ENCODE data around the gene CCDC167.

DNA sequence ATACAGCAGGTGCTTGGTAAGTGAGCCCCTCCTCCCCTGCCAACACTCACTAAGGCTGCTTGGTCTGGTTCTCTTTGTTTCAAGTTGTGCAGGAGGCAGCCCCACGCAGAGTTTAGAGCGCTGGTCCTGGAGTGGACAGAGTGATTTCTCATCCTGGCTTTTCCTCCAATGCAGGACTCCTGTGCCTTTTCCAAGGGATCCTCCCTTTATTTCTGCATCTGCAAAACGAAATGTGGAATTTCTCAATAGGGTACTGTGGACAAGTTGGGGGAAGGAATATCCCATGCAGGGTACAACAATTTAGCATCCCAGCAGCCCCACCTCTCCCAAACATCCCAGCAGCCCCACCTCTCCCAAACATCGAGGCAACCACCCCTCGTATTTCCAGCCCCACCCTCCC is 30.6 kb upstream of the CCDC167 start:
- TF ChIP-seq, protein P1, sequence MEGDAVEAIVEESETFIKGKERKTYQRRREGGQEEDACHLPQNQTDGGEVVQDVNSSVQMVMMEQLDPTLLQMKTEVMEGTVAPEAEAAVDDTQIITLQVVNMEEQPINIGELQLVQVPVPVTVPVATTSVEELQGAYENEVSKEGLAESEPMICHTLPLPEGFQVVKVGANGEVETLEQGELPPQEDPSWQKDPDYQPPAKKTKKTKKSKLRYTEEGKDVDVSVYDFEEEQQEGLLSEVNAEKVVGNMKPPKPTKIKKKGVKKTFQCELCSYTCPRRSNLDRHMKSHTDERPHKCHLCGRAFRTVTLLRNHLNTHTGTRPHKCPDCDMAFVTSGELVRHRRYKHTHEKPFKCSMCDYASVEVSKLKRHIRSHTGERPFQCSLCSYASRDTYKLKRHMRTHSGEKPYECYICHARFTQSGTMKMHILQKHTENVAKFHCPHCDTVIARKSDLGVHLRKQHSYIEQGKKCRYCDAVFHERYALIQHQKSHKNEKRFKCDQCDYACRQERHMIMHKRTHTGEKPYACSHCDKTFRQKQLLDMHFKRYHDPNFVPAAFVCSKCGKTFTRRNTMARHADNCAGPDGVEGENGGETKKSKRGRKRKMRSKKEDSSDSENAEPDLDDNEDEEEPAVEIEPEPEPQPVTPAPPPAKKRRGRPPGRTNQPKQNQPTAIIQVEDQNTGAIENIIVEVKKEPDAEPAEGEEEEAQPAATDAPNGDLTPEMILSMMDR (conservative IDR thresholded peaks at IDR 0.05; ENCODE audit: low read depth, low read length) = no peak
- TF ChIP-seq EZH2 (IDR thresholded peaks at IDR 0.05; ENCODE audit: borderline replicate concordance, low read depth, low read length, poor library complexity, severe bottlenecking) = no peak

All from A673 (cell line).